Urinary bladder (tissue), 4 donors: Measurements from ENCODE around the gene DIPK1C. TPM values are rescaled to one million over a fixed set of nuclear protein-coding genes. Genes with fewer than 3 reads are reported as not detected.

Experiments used
- DNase-seq: peaks from one replicate; pipeline ENCODE4 v3.0.0-alpha.2; 2015; ENCODE audit errors: extremely low spot score
- H3K27ac ChIP-seq: one replicate; pipeline ENCODE4 v1.5.1; 2013; ENCODE audit warnings: low read depth, mild to moderate bottlenecking, moderate library complexity
- H3K36me3 ChIP-seq: one replicate; pipeline ENCODE4 v1.6.1; 2013; ENCODE audit warnings: mild to moderate bottlenecking, moderate library complexity; ENCODE audit not compliant: insufficient read depth
- H3K4me1 ChIP-seq: one replicate; pipeline ENCODE4 v1.6.1; 2013; ENCODE audit warnings: mild to moderate bottlenecking, moderate library complexity; ENCODE audit not compliant: insufficient read depth
- H3K4me3 ChIP-seq: one replicate; pipeline ENCODE4 v1.5.1; 2013; ENCODE audit warnings: low read depth, low read length
- WGBS: extraction: QIAGEN DNeasy Blood & Tissue Kit; methylation state at CpG from one replicate; pipeline ENCODE4 v1.1.7; 2013; 5-methylcytosine and 5-hydroxymethylcytosine counted together
- polyA plus RNA-seq: library from polyadenylated mRNA; stranded (reverse); fragments of 200-250 nt; gene quantifications from one replicate; pipeline ENCODE4 v1.2.3, GENCODE V29; 2013
- total RNA-seq: library from RNA; depleted of rRNA; stranded (reverse); fragments of >200 nt; gene quantifications from one replicate; pipeline ENCODE4 v1.2.3, GENCODE V29; 2014
- donor health status: healthy with polysubstance abuse.
- donor health status: healthy.

The DIPK1C gene
- total and polyA plus RNA-seq, 2 donors: 0.22 to 1.6 TPM

- no peak for DNase-seq
- Histone ChIP-seq H3K36me3 (no peaks in the 10 kb centered on the region), H3K4me3 (no peak overlapping the region), H3K4me1 (peaks cover 4% of the 10 kb centered on the region), H3K27ac (no peak overlapping the region)
- WGBS: 88% methylated on average over 9 of the region's 9 CpGs
These were observed 2.8 kb downstream of the DIPK1C start for GRCh38 chr18:74454279-74454751.

GRCh38 chr18:74453642-74454198 is 3.4 kb downstream of the DIPK1C start:
- H3K4me1 ChIP-seq: peaks cover 4% of the 10 kb centered on the region
- no peak for DNase-seq
- H3K36me3 ChIP-seq: no peaks in the 10 kb centered on the region
- no peak overlapping the region for H3K4me3 ChIP-seq
- WGBS: 81% methylated on average over 6 of the region's 6 CpGs
- H3K27ac ChIP-seq: no peak overlapping the region

GRCh38 chr18:74453016-74453566 is 4.0 kb downstream of the DIPK1C start:
- WGBS: 31% methylated on average over 7 of the region's 7 CpGs
- DNase-seq: no peak

GRCh38 chr18:74451148-74451547 is 6.0 kb downstream of the DIPK1C start:
- no peak overlapping the region for H3K27ac ChIP-seq
- no peaks in the 10 kb centered on the region for H3K4me1 ChIP-seq
- H3K4me3 ChIP-seq: no peak overlapping the region
- WGBS: 90% methylated on average over 11 of the region's 11 CpGs
- no peak for DNase-seq
- no peaks in the 10 kb centered on the region for H3K36me3 ChIP-seq

More at GRCh38 chr18:74453016-74453566, 4.0 kb downstream of the DIPK1C start:
- Histone ChIP-seq H3K27ac (no peak overlapping the region), H3K36me3 (no peaks in the 10 kb centered on the region), H3K4me3 (no peak overlapping the region), H3K4me1 (peaks cover 4% of the 10 kb centered on the region)

- no peak overlapping the region for H3K4me3 ChIP-seq
- DNase-seq: no peak
- no peaks in the 10 kb centered on the region for H3K36me3 ChIP-seq
- no peaks in the 10 kb centered on the region for H3K4me1 ChIP-seq
- no peak overlapping the region for H3K27ac ChIP-seq
- 81% methylated on average over 7 of the region's 7 CpGs for WGBS
These were observed 6.5 kb downstream of the DIPK1C start for GRCh38 chr18:74450626-74451025.

- 92% methylated on average over 16 of the region's 16 CpGs for WGBS
- no peak overlapping the region for H3K27ac ChIP-seq
- no peak for DNase-seq
- H3K4me1 ChIP-seq: no peaks in the 10 kb centered on the region
- H3K36me3 ChIP-seq: no peaks in the 10 kb centered on the region
- no peak overlapping the region for H3K4me3 ChIP-seq
These were observed 9.5 kb downstream of the DIPK1C start for GRCh38 chr18:74447404-74448152.

- no peak for DNase-seq
- Histone ChIP-seq H3K4me3 (no peak overlapping the region), H3K36me3 (no peaks in the 10 kb centered on the region), H3K27ac (no peak overlapping the region), H3K4me1 (no peaks in the 10 kb centered on the region)
- WGBS: 95% methylated on average over 38 of the region's 38 CpGs
These were observed 10.3 kb downstream of the DIPK1C start for GRCh38 chr18:74446631-74447403.

- Histone ChIP-seq H3K4me1 (no peaks in the 10 kb centered on the region), H3K36me3 (no peaks in the 10 kb centered on the region), H3K4me3 (no peak overlapping the region), H3K27ac (no peak overlapping the region)
- 84% methylated on average over 11 of the region's 11 CpGs for WGBS
- no peak for DNase-seq
These were observed 10.9 kb downstream of the DIPK1C start for GRCh38 chr18:74446178-74446577.

GRCh38 chr18:74445585-74445984 is 11.5 kb downstream of the DIPK1C start:
- no peaks in the 10 kb centered on the region for H3K4me1 ChIP-seq
- H3K27ac ChIP-seq: no peak overlapping the region
- WGBS: 85% methylated on average over 14 of the region's 14 CpGs
- DNase-seq: no peak
- no peak overlapping the region for H3K4me3 ChIP-seq
- H3K36me3 ChIP-seq: no peaks in the 10 kb centered on the region

GRCh38 chr18:74444104-74444503 is 13.0 kb downstream of the DIPK1C start:
- Histone ChIP-seq H3K27ac (no peak overlapping the region), H3K4me1 (no peaks in the 10 kb centered on the region), H3K36me3 (no peaks in the 10 kb centered on the region), H3K4me3 (no peak overlapping the region)
- WGBS: 86% methylated on average over 3 of the region's 3 CpGs
- DNase-seq: no peak

GRCh38 chr18:74440808-74441427 is 16.2 kb downstream of the DIPK1C start:
- Histone ChIP-seq H3K27ac (no peak overlapping the region), H3K36me3 (no peaks in the 10 kb centered on the region), H3K4me1 (no peaks in the 10 kb centered on the region), H3K4me3 (no peak overlapping the region)
- DNase-seq: no peak
- 95% methylated on average over 9 of the region's 9 CpGs for WGBS

GRCh38 chr18:74438091-74438490 is 19.0 kb downstream of the DIPK1C start:
- Histone ChIP-seq H3K4me1 (no peaks in the 10 kb centered on the region), H3K27ac (no peak overlapping the region), H3K4me3 (no peak overlapping the region), H3K36me3 (no peaks in the 10 kb centered on the region)
- DNase-seq: no peak
- 94% methylated on average over 6 of the region's 6 CpGs for WGBS

- H3K36me3 ChIP-seq: no peaks in the 10 kb centered on the region
These were observed 20.8 kb downstream of the DIPK1C start for GRCh38 chr18:74436158-74436769.

More at GRCh38 chr18:74436158-74436769, 20.8 kb downstream of the DIPK1C start:
- DNase-seq: no peak
- Histone ChIP-seq H3K4me3 (no peak overlapping the region), H3K4me1 (no peaks in the 10 kb centered on the region), H3K27ac (no peak overlapping the region)
- 67% methylated on average over 14 of the region's 14 CpGs for WGBS
